ENCODE measurements around the gene STPG1. TPM values are rescaled to one million over a fixed set of nuclear protein-coding genes. Genes with fewer than 3 reads are reported as not detected.

STPG1 gene, protein sequence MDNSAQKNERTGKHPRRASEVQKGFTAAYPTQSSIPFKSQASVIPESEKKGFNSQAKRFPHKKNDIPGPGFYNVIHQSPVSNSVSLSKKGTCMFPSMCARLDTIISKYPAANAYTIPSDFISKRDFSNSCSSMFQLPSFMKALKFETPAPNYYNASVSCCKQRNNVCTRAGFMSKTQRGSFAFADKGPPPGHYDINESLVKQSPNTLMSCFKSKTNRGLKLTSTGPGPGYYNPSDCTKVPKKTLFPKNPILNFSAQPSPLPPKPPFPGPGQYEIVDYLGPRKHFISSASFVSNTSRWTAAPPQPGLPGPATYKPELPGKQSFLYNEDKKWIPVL
- total RNA-seq (2022; extraction: Qiagen RNA extraction; ENCODE audit: low read depth): 7.1 to 9.2 TPM (median 7.6 TPM) in 5 replicates

DNA sequence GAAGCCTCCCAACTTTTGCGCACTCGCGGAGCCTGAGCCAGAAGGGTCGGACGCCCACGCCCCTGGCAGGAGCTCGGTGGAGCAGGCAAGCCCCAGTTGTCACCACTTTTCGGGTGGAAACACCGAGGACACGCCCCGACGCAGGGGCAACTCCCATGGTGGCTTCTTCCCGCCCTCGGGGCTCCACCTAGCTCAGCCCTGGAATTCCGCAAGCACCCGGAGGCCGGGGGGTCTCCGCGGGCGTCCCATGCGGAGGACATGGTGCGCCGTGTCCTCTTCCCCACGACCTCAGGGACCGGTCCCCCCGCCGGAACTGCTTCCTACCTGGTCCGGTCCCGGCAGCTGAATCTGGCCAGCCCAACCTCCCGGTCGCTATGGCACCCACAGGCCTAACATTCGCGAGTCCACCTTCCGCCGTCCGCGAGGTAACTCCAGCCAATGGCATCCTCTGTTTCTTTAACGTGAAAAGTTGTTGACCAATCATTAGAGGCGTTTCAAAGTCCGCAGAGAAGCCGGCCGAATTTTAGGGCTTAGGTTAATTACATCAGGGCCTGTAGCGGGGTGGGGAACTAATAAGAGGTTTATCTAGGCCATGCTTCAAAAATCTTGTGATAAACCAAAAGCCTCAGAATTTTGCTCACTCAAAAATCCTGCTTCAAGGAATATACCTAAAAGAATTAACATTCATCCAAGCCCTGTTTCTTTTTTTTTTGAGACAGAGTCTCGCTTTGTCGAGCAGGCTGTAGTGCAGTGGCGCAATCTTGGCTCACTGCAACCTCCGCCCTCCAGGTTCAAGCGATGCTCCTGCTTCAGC lies at the start of gene STPG1:
STPG1 (minus strand) TSS at position 433 of the 814 bp plus-strand sequence. CDS start 12,394 bp downstream, outside the sequence.

DNA sequence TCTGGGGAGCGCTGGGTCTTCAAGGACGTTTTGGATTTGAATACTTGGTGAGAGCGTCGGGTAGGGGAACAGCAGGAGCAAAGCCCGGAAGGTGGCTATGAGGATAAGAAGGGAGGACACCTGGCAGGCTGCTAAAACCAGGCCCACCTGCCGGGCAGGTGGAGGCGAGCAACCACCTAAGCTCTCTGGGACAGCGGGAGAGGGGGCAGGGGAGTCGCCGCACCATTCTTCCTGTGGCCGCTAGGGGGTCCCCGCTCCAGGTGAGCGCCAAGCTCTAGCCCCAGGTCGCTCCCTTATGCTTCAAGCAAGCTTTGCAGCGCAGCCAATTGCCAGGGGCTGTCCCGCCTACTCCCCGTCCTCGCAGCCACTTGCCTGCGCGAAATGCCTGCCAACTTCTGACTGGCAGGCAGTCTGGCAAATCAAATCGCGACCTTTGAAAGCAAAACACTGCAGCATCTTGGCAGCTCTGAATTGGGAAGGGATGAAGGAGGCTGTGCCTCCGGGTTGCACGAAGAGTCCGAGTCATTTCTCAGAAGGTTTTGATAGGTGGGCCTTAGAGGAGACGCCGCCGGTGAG lies 1.8 kb upstream of the STPG1 start, which contains the start of gene NIPAL3:
NIPAL3 (plus strand) TSS at position 469 of the 576 bp plus-strand sequence. CDS start 3,746 bp downstream, outside the sequence.

DNA sequence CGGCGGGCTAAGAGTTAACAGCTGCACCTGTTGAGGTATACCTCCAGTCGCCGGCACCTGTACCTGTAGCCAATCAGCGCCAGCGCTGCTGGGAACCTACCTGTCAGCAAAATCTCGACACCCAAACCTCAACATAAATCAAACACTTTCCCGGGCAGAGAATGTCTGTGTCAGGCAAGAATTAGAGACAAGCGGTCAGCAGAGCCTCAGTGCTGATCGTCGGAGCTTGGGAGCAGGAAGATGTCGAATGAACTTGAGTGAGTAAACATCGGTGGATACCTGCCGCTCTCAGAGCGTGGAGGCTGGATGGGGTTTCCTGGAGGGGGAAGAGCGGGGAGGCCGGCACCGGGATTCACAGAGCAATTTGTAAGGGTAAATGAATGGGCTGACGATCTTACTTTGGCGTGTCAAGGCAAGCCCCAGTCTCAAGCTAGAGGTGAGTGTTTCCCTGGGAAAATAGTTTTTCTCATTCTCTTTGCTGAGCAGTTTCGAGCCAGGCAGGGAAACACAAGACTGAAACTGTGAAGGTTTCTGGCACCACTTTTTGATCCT lies 94.2 kb downstream of the STPG1 start, which contains the start of gene GRHL3:
GRHL3 (plus strand) TSS at position 46 of the 552 bp plus-strand sequence; CDS start at position 241, 195 bp downstream.

Other genes with a start within 250 kb of the STPG1 start
- 0.71 to 1.5 TPM (median 1.2 TPM) in 5 replicates for gene IFNLR1, start 226.5 kb downstream of the STPG1 start, total RNA-seq (2022; extraction: Qiagen RNA extraction; ENCODE audit: low read depth)
- 0.52 to 1.3 TPM (median 0.70 TPM) in 5 replicates for gene GRHL3, start 94.4 kb downstream of the STPG1 start, total RNA-seq (2022; extraction: Qiagen RNA extraction; ENCODE audit: low read depth)
- gene NIPAL3, start 2.0 kb upstream of the STPG1 start, total RNA-seq (2022; extraction: Qiagen RNA extraction; ENCODE audit: low read depth): 6.0 to 9.4 TPM (median 7.2 TPM) in 5 replicates
- gene RCAN3, start 89.1 kb upstream of the STPG1 start, total RNA-seq (2022; extraction: Qiagen RNA extraction; ENCODE audit: low read depth): 9.7 to 14.9 TPM (median 14.5 TPM) in 5 replicates
- 0.06 to 0.18 TPM (median 0.13 TPM) in 4 of 5 replicates, not detected in the other for gene NCMAP, start 142.3 kb upstream of the STPG1 start, total RNA-seq (2022; extraction: Qiagen RNA extraction; ENCODE audit: low read depth)
- gene SRRM1, start 229.5 kb upstream of the STPG1 start, total RNA-seq (2022; extraction: Qiagen RNA extraction; ENCODE audit: low read depth): 35.5 to 67.9 TPM (median 46.9 TPM) in 5 replicates

Data from A549 treated with ZK216348 at 1 μM for 4 hours (cell line).